Fibroblast of the conjunctiva (primary cell): ENCODE measurements around the gene ARHGEF12.

ENCODE experiments used
- DNase-seq: peaks from one replicate; pipeline ENCODE4 v3.0.0-alpha.2; 2010; ENCODE audit warnings: low read depth

The ARHGEF12 gene

DNA sequence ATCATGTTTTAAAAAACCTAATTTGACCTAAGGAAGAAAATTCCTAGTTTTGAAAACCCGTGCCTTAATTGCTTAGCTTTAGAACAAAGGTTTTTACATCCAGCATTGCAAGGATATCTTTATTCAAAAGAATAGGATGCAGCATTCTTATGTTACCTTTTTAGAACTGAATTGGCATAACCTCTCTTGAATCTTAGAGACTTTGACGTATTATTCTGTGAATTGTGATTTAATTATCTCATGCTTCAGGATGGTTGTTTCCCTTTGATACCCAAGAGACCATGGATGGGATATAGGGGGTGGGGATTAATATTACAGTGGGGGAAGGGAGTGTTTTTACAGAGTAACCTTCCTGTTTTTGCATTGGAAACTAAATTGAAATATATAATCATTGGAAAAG, 49.4 kb downstream of the ARHGEF12 start:
- no peak for DNase-seq

DNA sequence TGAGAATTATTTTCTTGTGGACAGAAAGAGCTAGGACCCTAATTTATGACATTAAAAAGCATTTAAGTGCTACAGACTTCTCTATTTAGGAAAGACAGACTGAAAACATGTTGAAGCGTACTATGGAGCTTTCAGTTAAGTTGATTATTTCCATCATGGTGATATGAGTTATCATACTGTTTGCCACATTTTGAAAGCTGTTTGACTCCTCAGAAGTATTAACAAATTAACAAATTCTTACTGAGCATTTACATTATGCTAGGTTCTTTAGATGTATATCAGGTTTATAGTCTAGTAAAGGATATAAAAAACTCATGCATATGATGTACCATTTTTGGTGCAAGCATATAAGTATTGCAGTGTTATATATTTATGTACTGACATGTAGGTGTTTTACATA, 50.1 kb downstream of the ARHGEF12 start:
- no peak for DNase-seq

- DNase-seq, result no peak
Measured at GRCh38 chr11:120386774-120387371, 50.7 kb downstream of the ARHGEF12 start.

DNA sequence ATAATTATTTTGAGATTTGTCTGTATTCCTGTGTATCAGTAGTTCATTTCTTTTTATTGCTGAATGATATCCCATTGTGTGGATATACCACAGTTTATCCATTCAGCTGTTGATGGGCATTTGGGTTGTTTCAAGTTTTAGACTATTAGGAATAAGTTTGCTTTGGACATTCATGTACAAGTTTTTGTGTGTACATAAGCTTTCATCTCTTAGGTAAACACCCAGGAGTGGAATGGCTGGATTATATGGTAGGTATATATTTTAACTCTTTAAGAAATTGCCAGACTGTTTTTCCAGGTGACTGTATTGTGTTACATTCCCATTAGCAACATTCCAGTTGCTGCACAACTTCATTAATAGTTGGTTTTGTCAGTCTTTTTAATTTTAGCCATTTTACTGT, 52.0 kb downstream of the ARHGEF12 start:
- no peak for DNase-seq

- DNase-seq, result no peak
Measured at GRCh38 chr11:120389693-120390584, 53.7 kb downstream of the ARHGEF12 start.

GRCh38 chr11:120390585-120390922, 54.3 kb downstream of the ARHGEF12 start:
- no peak for DNase-seq

DNA sequence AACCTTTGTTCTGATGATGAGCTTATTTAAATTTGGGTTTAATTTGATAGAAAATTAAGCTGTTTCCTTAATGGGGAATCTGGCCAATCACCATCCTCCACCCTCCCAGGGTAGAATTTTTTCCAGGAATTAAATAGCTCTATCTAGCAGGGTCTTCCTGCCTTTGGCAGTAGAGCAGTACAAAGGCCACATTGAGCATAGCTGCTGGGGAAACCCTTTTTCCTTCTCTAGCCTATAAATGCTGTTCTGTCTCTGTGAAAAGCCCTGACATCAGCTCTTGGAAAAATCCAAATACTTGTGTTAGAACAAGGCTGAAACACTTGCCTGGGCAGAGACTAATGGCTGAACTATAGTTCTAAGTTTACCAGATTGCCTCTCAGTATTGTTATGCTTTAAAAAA, 55.1 kb downstream of the ARHGEF12 start:
- no peak for DNase-seq

- no peak for DNase-seq
Measured at GRCh38 chr11:120391854-120392253, 55.6 kb downstream of the ARHGEF12 start.

- DNase-seq, result no peak
Measured at GRCh38 chr11:120392314-120392713, 56.1 kb downstream of the ARHGEF12 start.

DNA sequence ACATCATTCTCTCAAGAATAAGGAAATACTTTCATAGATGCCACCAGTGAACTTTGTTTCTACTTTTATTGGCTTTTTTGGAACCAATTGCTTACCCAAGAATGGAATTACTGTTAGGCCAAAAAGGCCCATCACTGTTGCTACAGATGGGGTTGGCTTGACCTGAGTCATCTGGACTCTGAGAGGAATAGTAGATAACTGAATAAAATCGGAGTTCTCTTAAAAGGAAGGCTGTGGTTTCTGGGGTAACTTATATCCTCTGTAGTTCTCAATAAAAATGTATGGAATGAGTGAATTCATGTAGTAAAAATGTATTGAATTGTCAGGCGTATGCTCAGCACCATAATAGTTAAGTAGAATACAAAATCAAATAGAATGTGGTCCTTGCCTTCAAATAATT, 56.6 kb downstream of the ARHGEF12 start:
- no peak for DNase-seq

GRCh38 chr11:120394119-120394518, 57.9 kb downstream of the ARHGEF12 start:
- DNase-seq, result no peak

DNA sequence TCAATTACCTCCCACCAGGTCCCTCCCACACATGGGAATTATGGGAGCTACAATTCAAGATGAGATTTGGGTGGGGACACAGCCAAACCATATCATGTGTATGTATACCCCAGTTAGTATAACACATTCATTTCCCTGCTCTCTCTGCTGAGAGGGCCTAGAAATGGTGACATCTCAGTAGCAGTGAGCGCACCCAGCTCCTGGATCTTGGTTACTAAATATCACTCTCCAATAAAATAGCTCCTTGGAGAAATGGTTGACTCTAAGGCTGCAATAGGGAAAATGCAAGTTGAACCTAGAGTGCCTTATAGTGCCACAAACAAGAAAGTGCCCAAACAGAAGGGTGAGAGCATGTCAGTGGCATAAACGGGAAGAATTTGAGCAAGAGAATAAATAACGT, 59.6 kb downstream of the ARHGEF12 start:
- DNase-seq, result no peak

- no peak for DNase-seq
Measured at GRCh38 chr11:120398132-120398531, 61.9 kb downstream of the ARHGEF12 start.

- DNase-seq, result peak; percentile 21
Measured at GRCh38 chr11:120399307-120399706, 63.1 kb downstream of the ARHGEF12 start.

- peak; percentile 92 for DNase-seq
Measured at GRCh38 chr11:120400564-120401364, 64.6 kb downstream of the ARHGEF12 start.

GRCh38 chr11:120401506-120401905, 65.3 kb downstream of the ARHGEF12 start:
- DNase-seq, result no peak

DNA sequence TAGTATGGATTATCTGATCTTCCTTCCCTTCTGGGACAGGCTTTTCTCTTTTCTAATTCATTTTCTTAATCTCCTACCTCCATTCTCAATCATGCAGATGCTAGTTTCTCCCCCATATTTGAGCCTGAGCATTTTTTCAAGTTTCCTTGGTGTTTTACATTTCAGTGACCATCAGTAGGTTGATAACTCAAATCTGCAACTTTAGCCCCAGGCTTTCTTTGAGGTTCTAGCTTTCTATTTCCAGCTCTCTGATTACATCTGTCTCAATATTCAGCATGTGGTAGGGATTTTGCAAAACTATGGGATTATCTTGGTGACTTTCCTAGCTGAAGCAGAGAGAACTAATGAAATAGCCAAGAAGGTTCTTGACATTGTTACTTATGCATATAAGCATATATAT, 67.8 kb downstream of the ARHGEF12 start:
- no peak for DNase-seq

DNA sequence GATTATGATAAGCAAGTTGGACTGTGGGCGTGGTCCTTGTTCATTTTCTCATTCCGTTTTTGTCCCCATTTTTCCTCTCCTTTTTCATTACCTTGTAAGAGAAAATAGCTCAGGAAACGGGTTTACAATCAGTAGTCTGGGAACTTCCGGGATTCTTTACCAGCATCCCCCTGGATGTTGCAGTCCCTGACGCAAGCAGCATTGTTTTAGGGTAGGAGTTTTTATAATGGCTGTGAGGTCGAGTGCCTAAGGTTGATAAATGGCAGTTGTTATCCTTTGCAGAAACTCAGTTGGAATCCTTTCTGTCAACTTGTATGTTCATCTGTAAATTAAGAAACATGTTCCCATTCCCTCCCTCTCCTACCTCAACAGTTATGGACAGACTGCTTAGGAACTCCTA, 68.3 kb downstream of the ARHGEF12 start:
- no peak for DNase-seq

DNA sequence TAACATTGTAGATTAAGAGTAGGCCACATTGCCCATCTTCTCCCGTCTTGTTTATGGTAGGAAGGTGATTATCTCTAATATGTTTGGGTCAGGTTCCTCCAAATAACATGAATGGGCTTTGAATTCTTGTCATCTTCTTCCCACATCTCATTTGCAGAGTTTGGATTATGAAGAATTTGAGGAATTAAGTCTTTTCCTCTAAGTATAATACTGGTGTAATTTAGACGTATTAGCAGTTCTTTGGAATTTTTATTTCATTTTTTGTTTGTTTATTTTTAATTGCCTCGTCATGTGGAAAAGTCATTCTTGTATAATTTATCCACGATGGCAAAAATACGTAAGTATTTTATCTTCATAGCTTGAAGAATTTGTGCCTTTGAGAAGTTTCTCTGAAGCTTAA, 73.4 kb downstream of the ARHGEF12 start:
- DNase-seq, result no peak

GRCh38 chr11:120410622-120411380, 74.6 kb downstream of the ARHGEF12 start:
- no peak for DNase-seq

GRCh38 chr11:120413480-120413879, 77.3 kb downstream of the ARHGEF12 start:
- peak; percentile 46 for DNase-seq

GRCh38 chr11:120420572-120420971, 84.4 kb downstream of the ARHGEF12 start:
- no peak for DNase-seq
